NCI-H748 treated with DMSO at 0.1 percent for 48 hours (cell line): ENCODE results near the gene HEXIM1.
"Not testable (repeated sequence)": the region's sequence is repeated elsewhere in the genome, so short reads cannot be mapped to it uniquely, and the experiment has no call there.

Experiments
- DNase-seq: peaks from one replicate; lab custom pipeline; 2025; lab: John Stamatoyannopoulos, UW

The HEXIM1 gene

GRCh38 chr17:45113424-45113754, 34.9 kb upstream of the HEXIM1 start:
- no peak for DNase-seq

DNA sequence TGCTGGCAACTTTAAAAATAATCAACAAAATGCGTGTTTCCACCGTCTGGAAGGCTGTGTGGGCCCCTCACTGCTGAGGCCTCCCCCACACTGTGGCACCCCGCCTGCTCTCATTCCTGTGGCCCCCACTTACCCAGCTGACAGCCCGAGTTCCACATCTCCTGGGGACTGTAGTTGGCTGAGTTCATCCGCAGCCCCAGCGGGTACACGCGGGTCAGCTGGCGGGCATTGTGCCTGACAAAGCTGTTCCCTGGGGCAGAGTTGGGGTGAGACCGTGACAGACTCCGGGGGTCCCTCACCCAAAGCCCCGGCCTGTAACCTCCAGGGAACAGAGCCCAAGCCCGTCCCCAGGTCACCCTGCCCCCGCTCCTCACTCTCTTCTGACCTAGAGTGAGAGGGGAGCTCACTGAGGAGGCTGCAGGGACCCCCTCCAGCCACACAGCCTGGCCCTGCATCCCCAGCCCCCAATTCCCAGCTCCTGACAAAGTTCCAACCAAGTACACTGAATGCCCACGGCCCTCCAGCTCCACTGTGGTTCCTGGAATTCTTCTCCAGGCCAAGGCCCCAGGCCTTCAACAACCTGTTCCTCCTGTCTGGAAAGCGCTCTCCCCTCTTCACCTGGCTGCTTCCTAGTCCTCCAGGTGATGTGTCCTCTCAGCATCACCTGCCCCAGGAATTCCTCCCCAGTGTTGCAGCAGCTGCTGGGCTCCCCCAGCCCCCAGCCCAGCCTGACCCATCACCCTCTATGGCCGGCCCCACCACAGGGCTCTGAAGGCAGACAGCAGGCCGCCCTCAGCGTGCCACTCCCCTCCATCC, 34.0 kb upstream of the HEXIM1 start:
- no peak for DNase-seq

GRCh38 chr17:45115015-45115625, 33.2 kb upstream of the HEXIM1 start:
- DNase-seq: no peak

DNA sequence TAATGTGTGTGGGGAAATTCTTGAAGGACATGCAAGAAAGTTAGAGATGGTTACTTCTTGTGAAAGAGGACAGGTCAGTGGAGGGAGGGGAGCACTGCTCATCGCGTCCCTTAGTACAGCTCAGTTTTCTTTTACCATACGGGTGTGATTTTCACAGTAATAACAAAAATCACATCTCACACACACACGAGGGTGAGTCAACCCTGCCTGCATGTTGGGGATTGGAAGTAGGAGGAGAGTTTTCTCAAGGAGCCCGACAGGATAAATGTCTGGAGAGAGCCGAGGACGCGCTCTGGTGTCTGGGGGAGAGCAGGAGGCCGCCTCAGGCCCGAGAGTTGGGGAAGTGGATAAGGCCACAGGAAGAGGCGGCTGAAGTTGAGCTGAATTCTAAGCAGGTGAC, 32.4 kb upstream of the HEXIM1 start:
- DNase-seq: no peak

GRCh38 chr17:45116434-45117016, 31.8 kb upstream of the HEXIM1 start:
- DNase-seq: no peak

GRCh38 chr17:45117334-45117733, 30.9 kb upstream of the HEXIM1 start:
- no peak for DNase-seq

DNA sequence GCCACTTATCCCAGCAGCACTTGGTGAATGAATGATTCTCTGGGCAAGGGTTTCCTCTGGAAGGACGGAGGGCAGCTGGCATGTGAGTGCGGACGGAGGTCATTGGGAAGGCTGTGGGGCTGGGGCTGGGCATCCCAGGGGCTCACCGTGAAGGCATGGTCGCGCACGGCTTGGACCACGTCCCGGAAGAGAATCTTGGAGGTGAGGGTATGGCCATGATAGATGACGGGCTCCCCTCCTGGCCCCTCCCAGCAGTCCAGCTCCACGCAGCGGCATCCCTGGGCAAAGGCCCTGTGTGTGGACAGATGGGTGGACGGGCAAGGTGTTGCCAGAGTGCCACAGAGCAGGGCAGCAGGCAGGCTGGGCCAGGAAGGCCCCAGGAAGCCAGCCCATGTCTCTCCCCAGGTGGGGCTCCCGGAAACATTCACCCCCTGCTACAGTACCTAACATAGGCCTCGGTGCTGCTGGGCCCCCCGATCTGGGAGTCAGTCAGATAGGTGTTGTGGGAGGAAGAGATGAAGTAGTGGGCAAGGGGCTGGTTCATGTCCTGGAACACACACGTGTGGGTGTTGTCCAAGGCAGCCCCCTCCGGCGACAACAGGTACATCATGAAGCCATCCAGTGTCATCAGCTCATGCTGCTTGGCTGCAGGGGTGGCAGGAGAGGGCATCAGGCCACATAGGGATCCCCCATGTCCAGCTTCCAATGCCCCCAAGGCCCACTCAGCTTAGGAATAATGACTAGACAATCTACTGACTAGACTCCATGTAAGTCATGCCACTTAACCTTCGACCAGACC, 30.2 kb upstream of the HEXIM1 start:
- DNase-seq: no peak

GRCh38 chr17:45118691-45119090, 29.6 kb upstream of the HEXIM1 start:
- no peak for DNase-seq

- DNase-seq: no peak
Observed at GRCh38 chr17:45119964-45120363, 28.3 kb upstream of the HEXIM1 start.

DNA sequence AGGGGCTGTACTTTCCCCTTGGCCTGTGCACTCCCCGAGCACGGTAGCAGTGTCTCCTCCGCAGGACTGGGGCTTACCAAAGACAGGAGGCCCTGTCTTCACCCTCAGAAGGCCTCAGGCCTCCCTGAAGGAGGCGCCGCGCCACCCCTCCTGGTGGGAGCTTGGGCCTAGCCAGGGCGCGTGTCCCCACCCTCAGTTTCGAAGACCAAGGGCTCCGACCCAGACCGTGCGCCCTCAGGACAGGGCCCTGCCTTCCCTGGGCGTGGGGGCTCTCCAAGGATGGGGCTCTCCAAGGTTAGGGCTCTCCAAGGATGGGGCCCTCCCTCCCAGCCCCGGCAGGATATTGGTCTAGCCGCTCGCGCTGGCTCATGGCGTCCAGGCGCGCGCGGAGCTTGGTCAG, 27.7 kb upstream of the HEXIM1 start:
- DNase-seq: no peak

- DNase-seq: no peak
Observed at GRCh38 chr17:45121055-45121454, 27.2 kb upstream of the HEXIM1 start.

- DNase-seq: no peak
Observed at GRCh38 chr17:45123076-45123770, 25.1 kb upstream of the HEXIM1 start.

DNA sequence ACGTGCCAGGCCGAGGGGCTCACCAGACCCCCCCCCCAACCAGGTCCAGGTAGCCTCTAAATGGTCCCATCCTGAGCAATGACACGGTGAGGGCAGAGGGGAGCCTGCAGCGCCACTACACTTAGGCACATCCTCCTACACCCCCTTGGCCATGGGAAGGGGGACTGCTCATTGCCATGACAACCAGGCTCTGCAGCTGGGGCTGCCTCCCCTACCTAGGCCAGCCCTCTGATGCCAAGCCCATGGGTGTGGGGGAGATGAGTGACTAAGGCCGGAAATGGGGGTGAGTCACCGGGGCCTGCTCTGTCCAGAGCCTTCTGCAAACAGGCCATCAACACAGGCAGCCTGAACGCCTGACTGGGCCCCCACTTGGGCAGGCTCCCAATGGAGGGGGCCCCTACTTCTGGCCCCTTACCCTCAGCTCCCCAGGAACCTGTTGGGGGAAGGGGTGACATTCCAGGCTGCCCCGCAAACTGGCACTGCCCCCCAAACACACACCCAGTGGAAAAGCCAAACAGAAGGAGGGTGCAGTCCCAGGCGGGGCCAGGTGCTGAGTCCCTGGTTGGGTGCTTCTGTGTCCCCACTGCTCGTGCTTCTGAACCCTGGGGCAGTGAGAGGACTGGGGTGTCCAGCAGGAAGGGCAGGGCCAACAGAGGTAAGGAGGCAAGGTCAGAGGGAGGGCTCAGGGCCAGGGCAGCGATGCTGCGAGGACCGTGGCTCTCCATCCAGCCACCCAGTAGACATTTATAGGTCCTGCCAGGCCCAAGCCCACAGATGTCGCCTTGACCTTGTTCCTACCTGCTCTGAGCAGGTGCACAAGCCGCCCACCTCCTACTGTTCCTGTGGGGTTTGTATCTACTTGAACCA, 24.1 kb upstream of the HEXIM1 start:
- DNase-seq: no peak

DNA sequence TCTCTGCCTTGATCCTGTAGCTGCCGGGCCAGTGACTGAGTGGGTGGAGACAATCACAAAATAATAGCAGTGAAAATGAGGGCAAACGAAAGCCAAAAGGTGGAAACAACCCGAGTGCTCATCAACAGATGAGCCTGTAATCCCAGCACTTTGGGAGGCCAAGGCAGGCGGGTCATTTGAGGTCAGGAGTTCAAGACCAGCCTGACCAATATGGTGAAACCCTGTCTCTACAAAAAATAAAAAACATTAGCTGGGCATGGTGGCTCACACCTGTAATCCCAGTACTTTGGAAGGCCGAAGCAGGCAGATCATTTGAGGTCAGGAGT, 23.5 kb upstream of the HEXIM1 start:
- DNase-seq: not testable (repeated sequence)

DNA sequence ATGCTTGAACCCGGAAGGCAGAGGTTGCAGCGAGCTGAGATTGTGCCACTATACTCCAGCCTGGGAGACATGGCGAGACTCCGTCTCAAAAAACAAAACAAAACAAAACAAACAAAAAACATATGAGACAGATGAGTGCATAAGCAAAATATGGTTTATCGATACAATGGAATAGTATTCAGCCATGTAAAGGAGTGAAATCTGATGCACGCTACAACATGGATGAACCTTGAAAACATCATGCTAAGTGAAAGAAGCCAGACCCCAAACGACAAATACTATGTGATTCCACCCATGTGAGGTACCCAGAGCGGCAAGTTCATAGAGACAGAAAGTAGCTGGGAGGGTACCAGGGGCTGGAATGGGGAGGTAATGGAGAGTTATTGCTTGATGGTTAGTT, 22.8 kb upstream of the HEXIM1 start:
- DNase-seq: no peak

GRCh38 chr17:45127207-45127547, 21.1 kb upstream of the HEXIM1 start:
- no peak for DNase-seq

DNA sequence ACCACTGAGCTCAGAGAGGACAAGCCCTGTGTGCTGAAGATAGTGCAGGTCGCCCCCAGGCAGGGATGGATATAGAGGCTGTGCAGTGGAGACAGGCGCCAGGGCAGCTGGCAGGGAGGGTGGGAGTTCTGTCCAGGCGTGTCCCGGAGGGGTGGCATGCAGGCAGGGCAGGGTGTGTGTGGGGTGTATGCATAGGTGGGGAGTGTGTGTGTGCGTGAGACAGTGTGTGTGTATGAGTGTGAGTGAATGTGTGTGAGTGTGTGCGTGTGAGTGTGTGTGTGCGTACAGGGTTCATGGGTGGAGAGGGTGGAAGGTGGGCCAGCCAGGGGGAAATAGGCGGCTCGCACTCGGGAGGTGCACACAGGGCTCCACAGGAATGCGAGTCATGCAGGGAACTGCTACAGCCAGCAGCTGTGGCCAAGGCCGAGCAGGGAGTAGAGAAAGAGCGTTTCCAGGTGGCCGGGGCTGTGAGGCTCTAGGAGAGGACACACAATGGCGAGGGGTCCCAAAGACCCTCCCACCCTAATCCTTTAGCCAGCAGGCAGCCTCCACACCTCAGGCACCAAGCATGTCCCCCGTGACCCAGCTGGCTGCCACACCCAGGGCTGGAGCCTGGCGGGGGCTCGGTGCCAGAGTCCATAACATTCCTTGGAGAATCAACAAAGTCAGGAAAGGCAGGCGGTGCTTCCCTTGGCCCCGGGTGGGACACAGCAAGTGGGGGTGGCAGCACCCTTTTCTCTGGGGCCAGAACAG, 20.6 kb upstream of the HEXIM1 start:
- DNase-seq: no peak

DNA sequence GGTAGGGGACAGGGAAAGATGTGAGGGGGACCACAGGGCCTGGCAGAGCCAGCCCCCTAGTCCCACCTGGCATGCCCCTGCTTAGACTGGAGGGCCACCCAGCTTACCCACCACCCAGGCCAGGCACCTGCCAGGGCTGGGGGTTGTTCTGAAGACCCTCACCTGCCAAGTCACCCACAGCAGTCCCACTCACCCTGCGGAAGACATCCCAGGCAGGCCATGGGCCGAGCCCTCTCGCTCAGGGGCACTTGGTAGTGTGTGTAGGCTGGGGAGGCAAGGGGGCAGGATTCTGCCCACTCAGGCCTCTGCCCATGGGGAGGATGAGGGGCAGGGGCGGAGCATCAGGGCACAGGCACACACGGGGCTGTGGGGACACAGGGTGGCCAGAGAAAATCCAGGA, 19.9 kb upstream of the HEXIM1 start:
- no peak for DNase-seq

DNA sequence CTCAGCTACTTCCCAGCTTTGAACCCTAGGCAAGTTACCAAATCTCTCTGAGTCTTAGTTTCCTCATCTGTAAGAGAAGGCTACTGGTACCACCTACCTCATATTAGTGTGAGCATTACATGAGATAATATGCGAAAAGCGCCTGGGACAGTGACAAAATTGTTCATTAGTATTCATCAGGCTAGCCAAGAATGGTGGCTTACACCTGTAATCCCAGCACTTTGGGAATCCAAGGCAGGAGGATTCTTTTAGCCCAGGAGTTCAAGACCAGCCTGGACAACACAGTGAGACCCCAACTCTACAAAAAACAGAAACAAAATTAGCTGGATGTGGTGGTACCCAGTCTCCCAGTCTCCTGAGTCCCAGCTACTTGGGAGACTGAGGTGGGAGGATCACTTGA, 19.3 kb upstream of the HEXIM1 start:
- DNase-seq: no peak

DNA sequence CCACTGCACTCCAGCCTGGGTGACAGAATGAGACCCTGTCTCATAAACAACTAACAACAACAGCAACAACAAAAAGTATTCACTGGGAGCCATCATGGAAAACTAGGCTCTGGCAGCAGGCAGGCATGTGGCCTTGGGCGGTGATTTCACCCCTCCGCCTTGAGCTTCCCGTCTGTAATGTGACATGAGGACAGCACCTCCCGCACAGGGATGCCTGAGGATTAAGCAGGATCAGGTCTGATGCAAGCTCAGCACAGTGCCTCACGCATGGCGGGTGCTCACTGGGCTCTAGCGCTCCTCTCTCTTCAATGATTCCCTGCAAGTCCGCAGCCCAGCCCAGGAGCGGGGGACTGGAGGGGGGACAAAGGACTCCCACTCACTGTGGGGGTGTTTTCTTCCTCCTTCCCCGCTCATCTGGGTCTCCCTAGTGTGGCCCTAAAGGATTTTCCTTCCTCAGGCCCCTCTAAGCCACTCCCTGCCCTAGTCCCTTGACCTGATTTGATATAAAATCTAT, 18.8 kb upstream of the HEXIM1 start:
- DNase-seq: no peak
